SU-DHL-6 (cell line): ENCODE measurements around the gene DPAGT1.
A peak's percentile ranks its signal among the peaks of the same experiment; 100 is the strongest.
"Not testable (repeated sequence)": the region's sequence is repeated elsewhere in the genome, so short reads cannot be mapped to it uniquely, and the experiment has no call there.

Source experiments
- H2AFZ ChIP-seq: fragments of 200-600 bp; sonication (generic); 2 replicates; pipeline ENCODE4 v1.6.1; 2014; ENCODE audit warnings: low read depth, mild to moderate bottlenecking, moderate library complexity, mixed read lengths, antibody characterized with exemption, low read length; ENCODE audit not compliant: severe bottlenecking
- H3F3A ChIP-seq: fragments of 200-600 bp; shearing (Covaris generic); 2 replicates; pipeline ENCODE4 v1.6.0; 2016; ENCODE audit warnings: antibody characterized with exemption, mild to moderate bottlenecking; ENCODE audit not compliant: insufficient read depth
- H3K27ac ChIP-seq: fragments of 200-600 bp; sonication (generic); 2 replicates; pipeline ENCODE4 v1.5.1; 2016; ENCODE audit warnings: low read depth, mild to moderate bottlenecking, low read length, moderate library complexity, mixed read lengths
- H3K27me3 ChIP-seq: fragments of 200-600 bp; sonication (generic), shearing (Covaris generic); 2 replicates; pipeline ENCODE4 v1.6.0; 2014; ENCODE audit warnings: mild to moderate bottlenecking, low read length
- H3K36me3 ChIP-seq: fragments of 200-600 bp; sonication (generic); 2 replicates; pipeline ENCODE4 v1.6.1; 2014; ENCODE audit warnings: mild to moderate bottlenecking, low read length, mixed read lengths
- H3K4me2 ChIP-seq: fragments of 300-600, 200-600 bp; shearing (Covaris generic), sonication (generic); 2 replicates; pipeline ENCODE4 v1.6.0; 2014; ENCODE audit warnings: low read length, low read depth, mild to moderate bottlenecking; ENCODE audit not compliant: poor library complexity, severe bottlenecking
- H3K4me3 ChIP-seq: fragments of 200-600 bp; sonication (generic); 2 replicates; pipeline ENCODE4 v1.5.1; 2014; ENCODE audit warnings: antibody characterized with exemption, low read length, mild to moderate bottlenecking, mixed read lengths; ENCODE audit not compliant: insufficient read depth, poor library complexity, severe bottlenecking
- H3K79me2 ChIP-seq: fragments of 200-600 bp; sonication (generic); 2 replicates; pipeline ENCODE4 v1.6.1; 2014; ENCODE audit warnings: mild to moderate bottlenecking, low read length, moderate library complexity; ENCODE audit not compliant: insufficient read depth
- H3K9ac ChIP-seq: fragments of 200-600 bp; sonication (generic); 2 replicates; pipeline ENCODE4 v1.7.0; 2014; ENCODE audit warnings: mild to moderate bottlenecking, low read length
- H3K9me2 ChIP-seq: fragments of 200-600 bp; sonication (generic); replicated peaks from 2 replicates; pipeline ENCODE4 v1.6.1; 2014; ENCODE audit warnings: low read length; ENCODE audit not compliant: insufficient read depth
- H3K9me3 ChIP-seq: fragments of 200-600 bp; sonication (generic); 2 replicates; pipeline ENCODE4 v1.6.1; 2014; ENCODE audit warnings: low read length, mixed read lengths; ENCODE audit not compliant: insufficient read depth
- H4K20me1 ChIP-seq: fragments of 200-600 bp; sonication (generic); 2 replicates; pipeline ENCODE4 v1.6.1; 2014; ENCODE audit warnings: low read depth, mild to moderate bottlenecking, antibody characterized with exemption, low read length, moderate library complexity, mixed read lengths
- EZH2phosphoT487 ChIP-seq: fragments of 200-600 bp; sonication (generic), shearing (Covaris generic); conservative IDR thresholded peaks from 2 replicates; pipeline ENCODE4 v1.6.1; 2018; ENCODE audit warnings: mild to moderate bottlenecking, antibody characterized with exemption, low read length, moderate library complexity, mixed read lengths
- TF ChIP-seq, protein P1 (sequence below): fragments of 200-600 bp; sonication (generic); IDR thresholded peaks from one replicate; pipeline ENCODE4 v1.5.1; 2017; ENCODE audit warnings: antibody characterized with exemption, mild to moderate bottlenecking, low read length, moderate library complexity; ENCODE audit not compliant: insufficient read depth, poor library complexity, severe bottlenecking

Gene DPAGT1

DNA sequence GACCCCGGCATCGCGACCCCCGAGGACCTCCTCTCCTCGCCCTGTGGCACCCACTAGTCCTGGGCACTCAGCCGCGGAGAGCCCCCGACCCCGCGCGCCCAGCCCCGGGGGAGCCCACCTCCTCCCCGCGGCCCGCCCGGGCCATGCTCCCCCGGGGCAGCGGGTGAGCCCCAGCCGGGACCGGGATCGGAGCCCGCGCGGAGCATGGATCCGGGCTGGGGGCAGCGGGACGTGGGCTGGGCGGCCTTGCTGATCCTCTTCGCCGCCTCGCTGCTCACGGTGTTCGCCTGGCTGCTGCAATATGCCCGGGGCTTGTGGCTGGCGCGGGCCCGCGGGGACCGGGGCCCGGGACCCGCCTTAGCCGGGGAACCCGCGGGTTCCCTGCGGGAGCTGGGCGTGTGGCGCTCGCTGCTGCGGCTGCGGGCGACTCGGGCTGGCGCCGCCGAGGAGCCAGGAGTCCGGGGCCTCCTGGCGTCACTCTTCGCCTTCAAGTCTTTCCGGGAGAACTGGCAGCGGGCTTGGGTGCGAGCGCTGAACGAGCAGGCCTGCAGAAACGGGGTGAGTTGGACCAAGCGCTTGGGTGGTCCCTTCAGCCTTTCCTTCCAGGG, 6.0 kb upstream of the DPAGT1 start:
- Histone ChIP-seq H3K4me2 (peak overlapping the region; percentile 93), H4K20me1 (no peaks in the 10 kb centered on the region), H3K27me3 (no peaks in the 10 kb centered on the region), H3K9me3 (no peaks in the 10 kb centered on the region), H3K36me3 (no peaks in the 10 kb centered on the region), H2AFZ (peak overlapping the region; percentile 2), H3K27ac (peak overlapping the region; percentile 36), H3K9me2 (no peaks in the 10 kb centered on the region), H3K4me3 (peak overlapping the region; percentile 94), H3F3A (peaks cover 8% of the 10 kb centered on the region), H3K79me2 (peaks cover 23% of the 10 kb centered on the region), H3K9ac (peak overlapping the region; percentile 92)
- TF ChIP-seq, protein P1, sequence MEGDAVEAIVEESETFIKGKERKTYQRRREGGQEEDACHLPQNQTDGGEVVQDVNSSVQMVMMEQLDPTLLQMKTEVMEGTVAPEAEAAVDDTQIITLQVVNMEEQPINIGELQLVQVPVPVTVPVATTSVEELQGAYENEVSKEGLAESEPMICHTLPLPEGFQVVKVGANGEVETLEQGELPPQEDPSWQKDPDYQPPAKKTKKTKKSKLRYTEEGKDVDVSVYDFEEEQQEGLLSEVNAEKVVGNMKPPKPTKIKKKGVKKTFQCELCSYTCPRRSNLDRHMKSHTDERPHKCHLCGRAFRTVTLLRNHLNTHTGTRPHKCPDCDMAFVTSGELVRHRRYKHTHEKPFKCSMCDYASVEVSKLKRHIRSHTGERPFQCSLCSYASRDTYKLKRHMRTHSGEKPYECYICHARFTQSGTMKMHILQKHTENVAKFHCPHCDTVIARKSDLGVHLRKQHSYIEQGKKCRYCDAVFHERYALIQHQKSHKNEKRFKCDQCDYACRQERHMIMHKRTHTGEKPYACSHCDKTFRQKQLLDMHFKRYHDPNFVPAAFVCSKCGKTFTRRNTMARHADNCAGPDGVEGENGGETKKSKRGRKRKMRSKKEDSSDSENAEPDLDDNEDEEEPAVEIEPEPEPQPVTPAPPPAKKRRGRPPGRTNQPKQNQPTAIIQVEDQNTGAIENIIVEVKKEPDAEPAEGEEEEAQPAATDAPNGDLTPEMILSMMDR, result no peak
- TF ChIP-seq EZH2phosphoT487, result no peak

DNA sequence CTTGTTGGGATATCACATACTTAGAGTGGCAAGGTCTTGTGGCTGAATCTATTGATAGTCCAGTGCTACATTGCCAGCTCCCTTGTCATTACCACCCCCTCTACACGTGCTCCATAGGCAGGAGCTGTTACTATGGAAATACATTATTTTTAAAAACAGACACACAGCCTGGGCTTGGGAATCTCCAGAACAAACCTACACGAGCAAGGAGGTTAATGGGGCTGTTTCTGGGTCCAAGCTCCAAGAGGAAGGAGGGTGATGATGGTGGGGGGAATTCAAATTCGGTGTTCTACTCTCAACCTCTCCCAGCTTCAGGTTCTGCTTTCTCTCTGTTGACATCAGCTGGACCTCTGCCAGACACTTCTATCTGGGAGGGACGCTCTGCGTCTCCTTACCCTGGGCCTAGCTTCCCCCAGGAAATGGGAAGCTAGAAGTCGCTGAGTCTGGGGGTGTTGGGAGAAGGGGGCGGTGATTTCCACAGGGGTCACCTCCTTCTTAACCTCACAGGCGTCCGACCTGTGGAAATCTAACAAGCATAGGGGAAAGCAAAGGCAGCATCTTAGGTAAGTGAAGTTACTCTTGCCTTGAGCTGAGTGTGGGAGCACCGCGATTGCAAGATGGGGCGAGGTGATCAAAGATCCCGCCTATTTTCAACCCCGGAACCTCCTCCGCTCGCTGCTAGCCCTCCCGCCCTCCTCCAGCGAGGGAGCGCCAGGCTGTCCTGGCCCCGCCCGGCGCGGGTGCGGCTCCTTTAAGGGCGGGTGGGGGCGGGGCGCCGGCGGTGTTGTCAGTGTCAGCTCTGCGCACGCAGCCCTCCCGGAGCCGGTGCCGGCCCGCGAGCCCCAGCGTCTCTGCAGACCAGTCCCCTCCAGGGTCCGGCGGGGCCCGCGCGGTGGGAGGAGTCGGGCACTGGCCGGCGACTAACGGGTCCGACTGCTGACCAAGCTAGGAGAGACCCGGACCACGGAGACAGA, 5.2 kb upstream of the DPAGT1 start, which contains the start of gene C2CD2L:
Gene C2CD2L (plus strand): TSS at position 781 of the 974 bp plus-strand sequence. CDS start 398 bp downstream, outside the sequence.
- Histone ChIP-seq H3F3A (peaks cover 8% of the 10 kb centered on the region), H3K9me3 (no peaks in the 10 kb centered on the region), H3K4me3 (peak within 1 kb of the TSS; percentile 94), H3K9me2 (no peaks in the 10 kb centered on the region), H3K36me3 (no peaks in the 10 kb centered on the region), H3K9ac (peak within 1 kb of the TSS; percentile 92), H3K27ac (peak within 1 kb of the TSS; percentile 58), H4K20me1 (no peaks in the 10 kb centered on the region), H3K79me2 (peaks cover 23% of the 10 kb centered on the region), H3K4me2 (peak within 1 kb of the TSS; percentile 93), H2AFZ (peak within 1 kb of the TSS; percentile 72), H3K27me3 (no peaks in the 10 kb centered on the region)
- TF ChIP-seq, protein P1, result no peak

GRCh38 chr11:119103793-119104192, 2.1 kb upstream of the DPAGT1 start:
- Histone ChIP-seq H3K9me3 (no peaks in the 10 kb centered on the region), H3K4me2 (no peak overlapping the region), H3K9ac (no peak overlapping the region), H4K20me1 (no peaks in the 10 kb centered on the region), H2AFZ (no peak overlapping the region), H3K9me2 (no peaks in the 10 kb centered on the region), H3F3A (peaks cover 14% of the 10 kb centered on the region), H3K27me3 (no peaks in the 10 kb centered on the region), H3K27ac (no peak overlapping the region), H3K4me3 (no peak overlapping the region), H3K36me3 (0 out of 2 replicates have a peak, but pooled peaks cover under 1% of the 10 kb centered on the region), H3K79me2 (peaks cover 32% of the 10 kb centered on the region)
- no peak for TF ChIP-seq EZH2phosphoT487
- TF ChIP-seq, protein P1, result no peak

- not testable (repeated sequence) for H3K27ac ChIP-seq, H3K9me2 ChIP-seq, H2AFZ ChIP-seq, H3K4me3 ChIP-seq, H3K27me3 ChIP-seq, H4K20me1 ChIP-seq, H3K36me3 ChIP-seq, H3K9me3 ChIP-seq
- Histone ChIP-seq H3K79me2 (peaks cover 26% of the 10 kb centered on the region), H3K4me2 (peak overlapping the region; percentile 83), H3F3A (peaks cover 20% of the 10 kb centered on the region), H3K9ac (peak overlapping the region; percentile 93)
Measured at GRCh38 chr11:119103161-119103664, 1.6 kb upstream of the DPAGT1 start.
